Loucy (cell line): Measurements from ENCODE around the gene TMEM37.

Experiments used
- CTCF ChIP-seq: fragments of 200-600 bp; sonication (generic); conservative IDR thresholded peaks from 2 replicates; pipeline ENCODE4 v1.5.1; 2014; ENCODE audit warnings: mild to moderate bottlenecking, antibody characterized with exemption, low read length
- EZH2phosphoT487 ChIP-seq: fragments of 200-600 bp; IDR thresholded peaks from 2 replicates; pipeline ENCODE4 v1.6.1; 2018; ENCODE audit warnings: antibody characterized with exemption, mild to moderate bottlenecking, moderate library complexity, borderline replicate concordance

- TF ChIP-seq CTCF (no peak), EZH2phosphoT487 (no peak)
Observed at GRCh38 chr2:119423108-119423444, 8.6 kb upstream of the TMEM37 start.
